Parathyroid adenoma (tissue), 2 donors: ENCODE measurements around the gene CITED1.
A peak's percentile ranks its signal among the peaks of the same experiment; 100 is the strongest.

ENCODE experiments used
- H2AFZ ChIP-seq: fragments of 300-600 bp; sonication (generic); one replicate; pipeline ENCODE4 v1.7.0; 2017; ENCODE audit warnings: antibody characterized with exemption, mild to moderate bottlenecking
- H3K27ac ChIP-seq: fragments of 300-600 bp; sonication (generic); one replicate; pipeline ENCODE4 v1.7.0; 2017
- H3K27me3 ChIP-seq: fragments of 300-600 bp; sonication (generic); one replicate; pipeline ENCODE4 v1.7.0; 2017; ENCODE audit warnings: low read length; ENCODE audit not compliant: control insufficient read depth, insufficient read depth
- H3K36me3 ChIP-seq: fragments of 300-600 bp; sonication (generic); one replicate; pipeline ENCODE4 v1.7.0; 2017; ENCODE audit warnings: low read length; ENCODE audit not compliant: control insufficient read depth, insufficient read depth
- H3K4me1 ChIP-seq: fragments of 300-600 bp; sonication (generic); one replicate; pipeline ENCODE4 v1.7.0; 2017; ENCODE audit warnings: control low read depth
- H3K4me2 ChIP-seq: fragments of 300-600 bp; sonication (generic); one replicate; pipeline ENCODE4 v1.7.0; 2017; ENCODE audit warnings: low read length
- H3K4me3 ChIP-seq: fragments of 300-600 bp; sonication (generic); one replicate; pipeline ENCODE4 v1.7.0; 2017; ENCODE audit warnings: low read depth, low read length
- H3K79me2 ChIP-seq: fragments of 300-600 bp; sonication (generic); one replicate; pipeline ENCODE4 v1.7.0; 2017; ENCODE audit warnings: control low read depth
- H3K9ac ChIP-seq: fragments of 300-600 bp; sonication (generic); one replicate; pipeline ENCODE4 v1.7.0; 2017; ENCODE audit warnings: mild to moderate bottlenecking
- H3K9me3 ChIP-seq: fragments of 300-600 bp; sonication (generic); one replicate; pipeline ENCODE4 v1.7.0; 2017; ENCODE audit warnings: low read length; ENCODE audit not compliant: control insufficient read depth
- CTCF ChIP-seq: fragments of 300-600 bp; sonication (generic); IDR thresholded peaks from one replicate; pipeline ENCODE4 v1.7.0; 2017; ENCODE audit warnings: antibody characterized with exemption, mild to moderate bottlenecking
- donor health status: primary hyperparathyroidism.

CITED1 gene

DNA sequence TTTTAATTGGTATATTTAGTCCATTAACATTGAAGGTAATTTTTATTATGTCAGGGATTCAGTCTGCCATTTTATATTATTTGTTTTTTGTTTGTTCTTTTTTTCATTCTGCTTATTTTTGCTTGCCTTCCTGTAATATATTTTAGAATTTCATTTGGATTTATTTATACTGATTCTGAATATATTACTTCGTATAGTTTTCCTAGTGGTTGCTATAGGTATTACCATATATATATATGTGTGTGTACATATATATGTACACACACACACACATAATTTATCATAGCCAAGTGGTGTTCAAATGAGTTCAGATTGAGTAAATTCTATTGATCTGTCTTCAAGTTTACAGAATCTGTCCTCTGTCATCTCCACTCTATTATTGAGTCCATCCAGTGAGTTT is 11.2 kb downstream of the CITED1 start:
- H3K9ac ChIP-seq, result no peak overlapping the region
- no peak overlapping the region for H3K4me2 ChIP-seq
- no peaks in the 10 kb centered on the region for H3K27me3 ChIP-seq
- no peaks in the 10 kb centered on the region for H3K9me3 ChIP-seq
- no peaks in the 10 kb centered on the region for H3K36me3 ChIP-seq
- H3K4me1 ChIP-seq, result no peaks in the 10 kb centered on the region
- no peak for TF ChIP-seq CTCF
- H2AFZ ChIP-seq, result no peak overlapping the region
- no peak overlapping the region for H3K27ac ChIP-seq
- no peaks in the 10 kb centered on the region for H3K79me2 ChIP-seq
- no peak overlapping the region for H3K4me3 ChIP-seq

DNA sequence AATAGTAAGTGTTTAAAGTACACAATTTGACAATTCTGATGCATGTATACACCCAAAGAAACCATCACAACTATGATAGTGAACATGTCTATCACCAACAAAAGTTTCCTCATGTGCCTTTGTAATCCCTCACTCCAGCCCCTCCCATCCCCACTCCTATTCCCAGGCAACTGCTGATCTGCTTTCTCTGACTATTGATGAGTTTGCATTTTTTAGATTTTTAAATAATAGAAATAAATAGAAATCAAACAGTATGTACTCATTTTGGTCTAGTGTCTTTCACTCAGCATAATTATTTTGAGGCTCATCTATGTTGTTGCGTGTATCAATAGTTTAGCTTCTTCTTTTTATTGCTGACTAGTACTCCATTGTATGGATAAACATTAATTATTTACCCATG is 23.4 kb downstream of the CITED1 start:
- Histone ChIP-seq H3K4me1 (peaks cover 3% of the 10 kb centered on the region), H3K27ac (no peak overlapping the region), H3K4me2 (no peak overlapping the region), H2AFZ (no peak overlapping the region), H3K79me2 (no peaks in the 10 kb centered on the region), H3K9me3 (no peaks in the 10 kb centered on the region), H3K9ac (no peak overlapping the region), H3K36me3 (no peaks in the 10 kb centered on the region), H3K4me3 (no peak overlapping the region), H3K27me3 (no peaks in the 10 kb centered on the region)
- TF ChIP-seq CTCF, result no peak

GRCh38 chrX:72280321-72280845 is 25.3 kb downstream of the CITED1 start:
- Histone ChIP-seq H3K9ac (no peak overlapping the region), H3K4me1 (peaks cover 3% of the 10 kb centered on the region)
- no peak for TF ChIP-seq CTCF

DNA sequence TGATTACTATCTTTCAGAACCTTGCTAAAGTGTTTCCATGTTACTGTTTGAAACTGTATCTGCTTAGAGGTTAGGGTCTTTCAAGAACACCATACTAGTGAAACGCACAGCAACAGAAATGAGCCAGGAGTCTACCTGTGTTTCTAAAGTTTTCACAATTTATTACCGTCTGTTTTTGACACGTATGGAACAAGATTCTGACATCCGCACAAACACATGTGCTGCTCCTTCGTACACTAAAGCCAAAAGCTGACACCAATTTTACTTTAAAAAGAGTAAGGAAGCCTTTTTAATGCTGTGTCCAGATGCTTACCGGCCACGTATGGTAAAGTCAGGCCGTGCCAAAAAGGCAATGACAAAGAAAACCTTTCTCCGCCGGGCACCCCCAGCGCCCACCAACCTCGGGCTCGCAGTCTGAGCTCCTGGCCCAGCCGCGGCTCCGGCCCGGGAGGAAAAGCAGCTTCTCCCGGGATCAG is 29.2 kb downstream of the CITED1 start:
- peak overlapping the region; percentile 75 for H2AFZ ChIP-seq
- H3K27me3 ChIP-seq, result no peaks in the 10 kb centered on the region
- no peaks in the 10 kb centered on the region for H3K36me3 ChIP-seq
- peak overlapping the region; percentile 73 for H3K4me3 ChIP-seq
- H3K9me3 ChIP-seq, result no peaks in the 10 kb centered on the region
- H3K79me2 ChIP-seq, result no peaks in the 10 kb centered on the region
- H3K27ac ChIP-seq, result peak overlapping the region; percentile 73
- TF ChIP-seq CTCF, result no peak
- H3K4me2 ChIP-seq, result peak overlapping the region; percentile 76
- H3K9ac ChIP-seq, result peak overlapping the region; percentile 34
- H3K4me1 ChIP-seq, result peaks cover 3% of the 10 kb centered on the region

More at GRCh38 chrX:72280321-72280845, 25.3 kb downstream of the CITED1 start:
- Histone ChIP-seq H2AFZ (peak overlapping the region; percentile 62), H3K27me3 (no peaks in the 10 kb centered on the region), H3K4me3 (no peak overlapping the region), H3K27ac (no peak overlapping the region), H3K79me2 (no peaks in the 10 kb centered on the region), H3K36me3 (no peaks in the 10 kb centered on the region), H3K4me2 (no peak overlapping the region), H3K9me3 (no peaks in the 10 kb centered on the region)

DNA sequence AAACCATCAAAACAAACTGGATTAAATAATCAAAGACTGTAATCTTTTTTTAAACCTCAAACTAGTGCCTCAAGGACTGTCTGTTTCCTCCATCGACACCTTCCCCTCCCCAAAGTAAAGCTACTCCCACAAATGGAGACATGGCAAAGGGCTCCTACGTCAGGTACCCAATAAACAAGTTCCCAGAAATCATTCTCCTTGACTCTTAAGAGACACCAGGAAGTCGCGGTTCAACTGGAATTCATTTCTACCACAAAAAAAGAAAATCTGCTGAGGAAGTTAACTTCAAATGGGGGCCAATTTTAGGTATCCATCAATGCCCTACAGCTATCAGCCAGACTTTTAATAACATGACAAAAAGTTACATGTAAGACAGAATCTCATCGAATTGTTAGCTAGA is 31.2 kb downstream of the CITED1 start:
- Histone ChIP-seq H3K4me1 (no peaks in the 10 kb centered on the region), H3K9me3 (no peaks in the 10 kb centered on the region), H2AFZ (no peak overlapping the region), H3K4me3 (no peak overlapping the region), H3K79me2 (no peaks in the 10 kb centered on the region), H3K9ac (no peak overlapping the region), H3K36me3 (no peaks in the 10 kb centered on the region), H3K4me2 (no peak overlapping the region), H3K27me3 (no peaks in the 10 kb centered on the region), H3K27ac (no peak overlapping the region)
- TF ChIP-seq CTCF, result no peak
